Choroid plexus epithelial cell (primary cell): ENCODE results near the gene MLLT3.
A peak's percentile ranks its signal among the peaks of the same experiment; 100 is the strongest.

Source experiments
- DNase-seq: peaks from one replicate; pipeline ENCODE4 v3.0.0-alpha.2; 2010; ENCODE audit warnings: low read depth
- H3K4me3 ChIP-seq: 2 replicates; pipeline ENCODE4 v1.5.1; 2011; ENCODE audit warnings: low read depth, mild to moderate bottlenecking, control low read depth, low read length, moderate library complexity
- CTCF ChIP-seq: conservative IDR thresholded peaks from 2 replicates; pipeline ENCODE4 v1.5.1; 2011; ENCODE audit warnings: low read depth, mild to moderate bottlenecking, control low read depth, inconsistent platforms, low read length, moderate library complexity

Gene MLLT3

GRCh38 chr9:20570087-20570486 is 52.2 kb downstream of the MLLT3 start:
- no peak overlapping the region for H3K4me3 ChIP-seq
- no peak for TF ChIP-seq CTCF
- DNase-seq, result peak; percentile 29

GRCh38 chr9:20569525-20569924 is 52.8 kb downstream of the MLLT3 start:
- no peak for DNase-seq
- no peak for TF ChIP-seq CTCF
- H3K4me3 ChIP-seq, result no peak overlapping the region

GRCh38 chr9:20568400-20568799 is 53.9 kb downstream of the MLLT3 start:
- no peak for DNase-seq
- TF ChIP-seq CTCF, result no peak
- no peak overlapping the region for H3K4me3 ChIP-seq

GRCh38 chr9:20566401-20566800 is 55.9 kb downstream of the MLLT3 start:
- H3K4me3 ChIP-seq, result no peak overlapping the region
- no peak for TF ChIP-seq CTCF
- DNase-seq, result no peak

GRCh38 chr9:20564650-20565049 is 57.6 kb downstream of the MLLT3 start:
- H3K4me3 ChIP-seq, result no peak overlapping the region
- no peak for DNase-seq
- TF ChIP-seq CTCF, result no peak

- no peak for TF ChIP-seq CTCF
- no peak for DNase-seq
- H3K4me3 ChIP-seq, result no peak overlapping the region
These were observed 58.4 kb downstream of the MLLT3 start for GRCh38 chr9:20563917-20564316.

- no peak for DNase-seq
- H3K4me3 ChIP-seq, result no peak overlapping the region
These were observed 60.2 kb downstream of the MLLT3 start for GRCh38 chr9:20562051-20562450.

More at GRCh38 chr9:20562051-20562450, 60.2 kb downstream of the MLLT3 start:
- TF ChIP-seq CTCF, result no peak
